Skeletal muscle cell (primary cell): ENCODE measurements around the gene ZNF497.
A peak's percentile ranks its signal among the peaks of the same experiment; 100 is the strongest.
"Not testable (repeated sequence)": the region's sequence is repeated elsewhere in the genome, so short reads cannot be mapped to it uniquely, and the experiment has no call there.

ENCODE experiments used
- DNase-seq: peaks from one replicate; pipeline ENCODE4 v3.0.0-alpha.2; 2010; ENCODE audit warnings: low read depth
- H3K4me3 ChIP-seq: 2 replicates; pipeline ENCODE4 v1.5.1; 2011; ENCODE audit warnings: low read depth, mild to moderate bottlenecking, control low read depth, low read length, moderate library complexity

The ZNF497 gene

DNA sequence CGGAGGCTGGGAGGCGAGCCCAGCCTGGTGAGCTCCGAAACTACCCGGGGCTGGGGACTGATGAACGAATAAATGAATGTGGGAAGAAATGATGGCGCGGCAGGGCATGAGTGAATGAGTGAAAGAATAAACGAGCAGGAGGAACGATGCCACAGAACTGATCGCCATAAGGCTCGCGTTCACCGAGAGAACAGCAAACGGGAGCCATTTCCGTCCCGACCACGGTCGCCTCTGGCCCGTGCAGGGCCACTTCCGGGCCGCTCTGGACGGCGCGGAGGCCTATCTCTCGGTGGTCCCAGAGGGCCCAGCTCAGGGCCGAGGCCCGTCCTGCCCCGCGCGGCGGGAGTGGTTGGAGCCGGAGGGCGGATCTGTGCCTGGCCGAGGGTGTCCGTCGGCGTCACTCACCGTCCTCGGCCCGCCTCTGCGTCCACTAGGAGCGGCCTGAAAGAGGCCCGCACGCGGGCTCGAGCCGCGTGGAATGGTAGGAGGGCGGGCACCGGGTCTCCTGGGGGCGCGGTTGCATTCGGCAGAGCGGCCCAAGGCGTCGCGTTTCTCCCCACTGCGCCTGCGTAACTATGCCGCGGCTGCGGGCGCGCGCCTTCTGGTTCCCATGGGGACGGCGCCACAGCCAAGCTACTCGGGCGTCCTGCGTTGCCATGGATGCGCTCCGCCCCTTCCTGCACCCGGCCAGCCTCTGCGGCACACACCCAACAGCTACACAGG lies at the start of gene ZNF497:
TSS of gene ZNF497 (minus strand) at position 480 of the 723 bp plus-strand sequence. CDS start 5,116 bp downstream, outside the sequence.
- H3K4me3 ChIP-seq: peak within 1 kb of the TSS; percentile 76
- peak; percentile 73 for DNase-seq

DNA sequence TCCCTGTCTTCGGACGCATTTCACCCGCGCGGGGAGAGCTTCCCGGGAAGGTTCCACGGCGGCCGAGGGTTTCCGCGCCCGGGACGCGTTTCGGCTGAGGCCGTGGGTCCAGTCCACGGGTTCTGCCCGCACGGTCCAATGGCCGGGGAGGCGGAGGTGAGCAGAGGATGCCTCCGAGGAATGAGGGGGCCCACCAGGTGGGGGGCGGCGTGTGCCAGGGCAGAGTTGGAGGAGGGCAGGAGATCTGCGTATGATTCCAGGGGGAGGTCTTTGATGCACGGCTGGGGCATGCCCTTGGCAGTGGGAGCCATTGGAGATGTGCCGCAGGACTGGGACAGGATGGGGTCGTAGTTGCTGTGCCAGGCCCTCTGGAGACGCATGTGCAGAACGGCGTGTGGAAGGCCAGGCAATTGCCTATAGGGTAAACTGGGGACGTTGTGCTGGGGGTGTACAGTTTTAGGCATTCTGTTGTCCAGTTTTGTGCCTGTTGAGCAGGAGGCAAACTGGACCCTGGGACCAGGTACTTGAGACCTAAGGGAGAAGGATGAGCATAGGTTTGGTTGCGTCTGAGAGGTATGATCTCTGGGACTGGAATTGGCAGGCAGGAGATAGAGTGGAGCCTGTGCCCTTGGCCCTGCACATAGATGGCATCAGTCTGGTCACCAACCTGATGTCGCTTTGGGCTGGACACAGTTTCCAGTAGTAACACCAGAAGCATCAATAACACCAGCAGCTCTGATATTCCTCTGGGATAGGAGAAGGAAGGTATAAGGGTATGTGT lies 46.6 kb upstream of the ZNF497 start:
- H3K4me3 ChIP-seq: peak overlapping the region; percentile 93
- DNase-seq: no peak

DNA sequence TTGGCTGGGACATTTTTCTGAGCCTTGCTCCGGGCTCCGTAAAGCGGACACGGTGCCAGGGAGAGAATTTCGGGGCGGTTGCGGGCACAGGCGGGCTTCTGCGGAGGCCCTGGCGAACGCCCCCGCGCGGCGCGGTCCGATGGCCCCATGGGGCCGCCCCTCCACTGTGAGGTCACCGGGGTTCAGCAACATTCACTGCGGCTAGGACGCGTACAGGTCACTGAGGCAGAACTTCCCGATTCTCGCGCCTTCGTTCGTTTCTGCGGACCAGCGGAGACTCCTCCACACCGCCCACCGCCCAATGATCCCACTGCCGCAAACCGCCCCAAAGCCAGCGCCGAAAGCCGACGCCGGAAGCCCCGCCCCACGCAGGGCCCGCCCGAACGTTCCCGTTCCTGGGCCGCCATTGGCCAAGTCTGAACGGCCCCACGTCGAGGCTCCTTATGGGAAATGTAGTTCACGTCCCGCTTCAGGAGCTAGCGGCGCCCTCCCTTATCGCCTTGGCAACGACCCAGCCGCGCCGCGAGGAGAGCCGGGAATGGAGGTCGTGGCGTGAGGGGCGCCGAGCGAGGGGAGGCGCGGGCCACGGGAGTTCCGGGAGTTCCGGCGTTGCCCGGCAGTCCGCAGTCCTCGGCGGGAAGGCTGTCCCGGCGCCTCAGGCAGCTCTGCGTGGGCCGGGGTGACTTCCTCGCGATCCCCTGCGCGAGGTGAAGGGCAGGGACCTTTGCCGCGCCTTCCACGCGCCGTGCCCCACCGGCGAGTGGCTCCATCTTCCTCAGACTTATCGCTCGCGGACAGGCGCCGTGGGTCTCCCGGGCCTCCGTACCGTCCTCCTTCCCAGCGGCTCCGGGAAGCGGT lies 45.8 kb upstream of the ZNF497 start, which contains the start of gene ZNF584:
TSS of gene ZNF584 (plus strand) at position 498 of the 858 bp plus-strand sequence. CDS start 499 bp downstream, outside the sequence.
- peak within 1 kb of the TSS; percentile 93 for H3K4me3 ChIP-seq
- DNase-seq: peak; percentile 80

DNA sequence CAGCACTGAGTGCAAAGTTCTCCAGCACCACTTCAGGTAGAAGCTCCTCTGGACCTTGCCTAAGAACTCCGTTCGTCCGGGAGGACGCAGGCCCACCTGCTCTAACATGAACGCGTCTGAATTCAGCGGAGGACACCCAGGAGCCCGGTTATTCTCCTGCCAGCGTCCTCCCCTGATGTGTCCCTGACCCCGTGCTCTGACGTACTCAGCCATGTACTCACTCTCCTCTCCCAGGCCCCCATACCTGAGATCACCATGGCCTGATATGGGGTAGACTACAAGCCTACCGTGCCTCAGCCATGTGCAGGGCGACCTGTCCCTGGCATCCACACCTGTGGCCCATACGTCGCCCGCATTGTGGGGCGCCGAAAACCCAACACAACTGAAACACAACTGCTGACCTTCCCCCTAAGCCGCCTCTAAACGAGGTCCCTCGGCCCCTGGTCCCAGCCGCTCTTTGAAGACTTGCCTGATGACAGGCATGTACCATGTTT lies 45.2 kb upstream of the ZNF497 start:
- H3K4me3 ChIP-seq: peak overlapping the region; percentile 93
- DNase-seq: no peak

DNA sequence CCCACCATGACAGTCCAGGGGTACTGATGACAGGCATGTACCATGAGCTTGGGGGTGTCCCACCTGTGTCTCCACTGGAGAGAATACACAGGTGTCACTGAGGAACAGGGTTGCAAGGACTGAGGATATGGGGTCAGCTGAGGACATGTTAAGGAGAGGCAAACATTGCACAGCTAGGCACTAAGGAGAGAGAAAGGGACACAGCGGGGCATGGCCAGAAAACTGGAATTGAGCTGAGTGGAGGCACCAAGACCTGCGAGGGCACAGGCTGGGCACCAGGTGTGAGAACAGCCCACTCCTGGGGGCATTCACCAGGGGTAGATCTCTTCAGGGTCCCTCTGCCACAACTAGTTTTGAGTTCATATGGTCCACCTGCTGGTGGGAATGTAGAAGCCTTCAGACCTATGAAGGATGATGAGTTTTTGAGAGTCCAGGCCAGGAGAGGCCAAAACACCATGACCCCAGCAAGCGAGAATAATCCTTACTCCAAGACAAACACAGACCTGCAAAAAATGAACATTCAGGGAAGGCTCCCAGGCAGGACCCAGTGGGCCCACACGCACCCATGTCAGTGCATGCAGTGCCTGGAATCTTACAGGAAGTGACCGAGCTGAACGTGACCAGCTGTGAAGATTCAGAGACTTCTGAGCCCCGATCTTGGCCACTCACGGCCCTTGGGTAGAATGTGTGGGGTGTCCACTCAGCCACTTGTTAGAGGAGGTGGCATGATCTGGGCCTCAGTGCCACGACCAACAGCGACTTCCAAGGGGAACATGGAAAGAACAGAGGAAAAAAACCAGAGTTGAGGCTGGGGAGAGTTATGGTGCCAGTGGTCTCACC lies 44.5 kb upstream of the ZNF497 start:
- DNase-seq: no peak
- peak overlapping the region; percentile 93 for H3K4me3 ChIP-seq

DNA sequence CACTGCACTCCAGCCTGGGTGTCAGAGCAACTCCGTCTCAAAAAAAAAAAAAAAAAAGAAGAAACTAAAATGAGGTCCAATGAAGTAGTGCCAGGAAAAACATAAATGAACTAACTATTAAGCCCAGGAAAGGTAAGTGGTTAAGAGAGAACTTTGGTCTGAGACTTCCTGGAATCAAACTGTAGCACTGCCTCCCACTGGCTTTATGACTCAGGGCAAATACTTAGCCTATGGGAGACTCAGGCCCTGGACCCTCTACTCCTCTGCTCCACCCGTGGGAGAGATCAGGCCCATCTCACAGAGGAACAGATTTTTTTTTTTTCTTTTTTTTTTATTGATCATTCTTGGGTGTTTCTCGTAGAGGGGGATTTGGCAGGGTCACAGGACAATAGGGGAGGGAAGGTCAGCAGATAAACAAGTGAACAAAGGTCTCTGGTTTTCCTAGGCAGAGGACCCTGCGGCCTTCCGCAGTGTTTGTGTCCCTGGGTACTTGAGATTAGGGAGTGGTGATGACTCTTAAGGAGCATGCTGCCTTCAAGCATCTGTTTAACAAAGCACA lies 41.4 kb upstream of the ZNF497 start:
- H3K4me3 ChIP-seq, DNase-seq: not testable (repeated sequence)

DNA sequence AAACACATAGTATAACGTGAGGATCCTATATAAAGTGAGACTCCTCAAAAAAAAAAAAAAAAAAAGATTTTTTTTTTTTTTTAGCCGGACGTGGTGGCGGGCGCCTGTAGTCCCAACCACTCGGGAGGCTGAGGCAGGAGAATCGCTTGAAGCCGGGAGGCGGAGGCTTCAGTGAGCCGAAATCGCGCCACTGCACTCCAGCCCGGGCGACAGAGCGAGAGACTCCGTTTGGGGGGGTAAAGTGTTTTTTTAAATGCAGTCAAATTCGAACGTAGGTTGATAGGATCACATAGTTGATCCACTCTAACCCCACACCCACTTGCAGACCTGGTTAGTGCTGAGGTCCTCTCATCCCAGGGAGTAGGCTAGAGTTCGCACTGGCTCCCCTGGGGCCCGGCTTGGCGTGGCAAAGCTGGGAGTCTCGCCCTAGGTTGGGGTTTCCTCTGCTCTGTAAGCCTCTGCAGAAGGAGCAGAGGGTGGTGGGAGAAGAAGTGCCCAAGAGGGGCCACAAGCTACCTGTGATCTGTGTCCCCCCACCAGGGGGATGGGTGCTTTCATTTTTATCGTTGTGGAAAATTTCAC lies 39.4 kb upstream of the ZNF497 start:
- peak overlapping the region; percentile 74 for H3K4me3 ChIP-seq
- DNase-seq: no peak

DNA sequence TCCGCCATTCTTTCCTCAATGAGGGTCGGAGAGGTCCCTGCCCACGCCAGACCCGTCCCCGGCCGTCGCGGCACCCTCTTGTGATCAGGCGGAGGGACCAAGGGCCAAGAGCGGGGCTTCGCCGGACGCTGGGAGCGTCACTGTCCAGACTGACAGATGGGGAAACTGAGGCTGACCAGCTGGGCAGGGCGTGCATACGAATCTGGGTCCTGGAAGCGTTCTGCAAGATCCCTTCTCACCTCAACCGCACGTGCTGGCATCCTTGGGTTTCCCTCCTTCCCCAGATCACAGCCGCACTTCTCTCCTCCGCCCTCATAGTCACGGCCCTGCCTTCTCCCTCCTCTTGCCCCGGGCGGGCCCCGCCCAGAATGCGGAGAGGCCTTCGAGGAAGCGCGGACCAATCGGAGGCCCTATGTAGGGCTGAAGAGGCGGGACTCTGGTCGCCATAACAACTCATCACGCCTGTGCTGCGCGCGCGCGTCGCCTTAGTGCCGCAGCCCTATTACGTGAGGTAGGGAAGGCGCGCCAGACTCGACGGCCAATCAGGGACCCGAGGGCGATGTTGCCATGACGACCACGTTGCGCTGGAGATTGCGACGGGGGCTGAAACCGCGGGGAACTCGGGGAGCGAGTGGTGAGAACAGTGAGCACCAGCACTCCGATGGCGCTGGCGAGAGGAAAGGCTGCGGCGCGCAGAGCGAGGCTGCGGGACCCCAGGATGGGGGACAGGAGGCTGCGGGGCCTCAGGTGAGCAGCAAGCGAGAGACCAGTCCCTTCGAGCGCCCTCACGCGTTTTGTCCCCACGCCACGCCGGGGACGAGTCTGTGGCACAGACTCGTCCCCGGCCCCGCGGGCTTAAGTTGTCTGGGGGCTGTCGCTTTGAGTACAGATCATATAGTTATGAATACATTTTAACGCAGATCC lies 38.6 kb upstream of the ZNF497 start:
- DNase-seq: peak; percentile 97
- peak overlapping the region; percentile 74 for H3K4me3 ChIP-seq

DNA sequence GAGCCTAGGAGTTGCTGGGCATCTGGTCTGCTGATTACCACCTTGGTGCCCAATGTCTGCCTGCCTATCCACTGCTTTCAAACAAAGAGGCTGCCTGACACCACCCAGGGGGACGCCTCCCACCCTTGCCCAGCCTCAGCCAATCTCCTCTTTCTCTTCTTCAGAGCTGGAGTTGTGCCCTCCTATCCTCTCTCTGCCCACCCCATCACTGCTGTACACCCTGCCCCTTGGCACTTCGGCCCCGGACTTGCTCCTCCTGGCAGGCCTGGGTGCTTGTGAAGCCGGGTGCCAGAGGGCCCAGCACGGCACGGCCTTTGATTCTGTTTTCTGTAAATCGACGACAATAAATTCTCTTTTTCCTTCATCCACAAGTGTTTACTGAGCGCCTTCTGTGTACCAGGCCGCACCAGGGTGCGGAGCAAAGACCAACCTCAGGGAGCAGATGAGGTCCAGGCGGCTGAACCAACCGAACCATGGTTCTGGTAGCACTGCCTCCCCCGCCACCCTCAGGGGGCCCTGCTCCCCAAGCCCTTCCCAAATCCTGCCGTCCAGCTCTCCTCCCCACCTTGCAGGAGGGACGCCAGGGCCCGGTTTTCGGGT lies 37.9 kb upstream of the ZNF497 start:
- peak overlapping the region; percentile 74 for H3K4me3 ChIP-seq
- DNase-seq: no peak

DNA sequence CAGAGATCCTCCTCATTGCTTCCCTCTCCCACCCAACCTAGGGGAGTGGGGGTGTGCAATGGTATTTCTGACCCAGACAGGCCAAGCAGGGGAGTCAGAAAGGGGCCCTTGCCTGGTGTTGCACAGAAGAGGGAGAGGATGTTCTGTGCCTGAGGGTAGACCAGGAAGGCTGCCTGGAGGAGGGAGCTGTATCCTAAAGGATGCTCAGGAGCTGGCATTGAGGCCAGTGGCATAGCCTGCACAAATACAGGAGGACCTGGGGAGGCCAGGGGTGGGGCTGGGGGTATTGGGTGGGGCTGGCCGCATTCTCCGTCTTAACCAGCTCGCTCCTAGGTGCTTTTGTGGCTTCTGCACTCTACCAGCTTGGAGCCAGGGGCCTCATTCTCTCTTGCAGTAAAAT lies 37.4 kb upstream of the ZNF497 start:
- DNase-seq: no peak
- H3K4me3 ChIP-seq: no peak overlapping the region

DNA sequence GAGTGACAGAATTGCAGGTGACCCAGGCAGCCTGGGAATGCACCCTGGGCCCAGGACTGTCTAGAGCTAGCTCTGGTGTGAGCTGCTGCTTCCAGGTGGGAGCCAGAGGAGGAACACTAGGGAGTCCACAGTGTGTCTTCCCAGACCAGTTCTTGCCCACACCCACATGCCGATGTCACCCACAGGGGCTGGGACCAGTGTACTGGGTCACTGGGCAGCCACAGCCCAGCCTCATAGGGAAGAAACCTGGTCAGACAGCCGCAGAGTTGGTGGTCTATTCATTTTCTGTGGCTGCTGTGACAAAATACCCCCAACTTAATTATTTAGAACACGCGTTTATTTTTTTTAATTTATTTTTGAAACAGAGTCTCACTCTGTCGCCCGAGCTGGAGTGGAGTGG lies 36.0 kb upstream of the ZNF497 start:
- H3K4me3 ChIP-seq: no peak overlapping the region
- no peak for DNase-seq

DNA sequence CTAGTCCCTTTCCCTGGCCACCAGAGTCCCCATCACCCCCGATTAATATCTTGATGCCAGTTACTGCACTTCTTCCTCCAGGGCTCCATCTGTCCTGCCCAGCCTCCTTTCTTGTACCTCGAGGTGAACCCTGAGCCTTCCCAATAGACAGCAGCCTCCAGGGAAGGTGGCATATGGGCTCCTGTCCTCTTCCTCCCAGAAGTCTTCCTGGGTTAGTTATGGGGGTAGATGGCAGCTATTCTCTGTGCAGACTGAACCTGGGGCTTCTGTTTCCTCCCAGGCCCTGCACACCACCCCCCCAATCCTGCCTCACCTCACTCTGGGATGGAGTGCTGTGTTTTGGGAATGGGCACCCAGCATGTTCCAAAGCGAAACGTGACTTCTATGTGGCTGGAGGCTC lies 35.5 kb upstream of the ZNF497 start:
- H3K4me3 ChIP-seq: no peak overlapping the region

DNA sequence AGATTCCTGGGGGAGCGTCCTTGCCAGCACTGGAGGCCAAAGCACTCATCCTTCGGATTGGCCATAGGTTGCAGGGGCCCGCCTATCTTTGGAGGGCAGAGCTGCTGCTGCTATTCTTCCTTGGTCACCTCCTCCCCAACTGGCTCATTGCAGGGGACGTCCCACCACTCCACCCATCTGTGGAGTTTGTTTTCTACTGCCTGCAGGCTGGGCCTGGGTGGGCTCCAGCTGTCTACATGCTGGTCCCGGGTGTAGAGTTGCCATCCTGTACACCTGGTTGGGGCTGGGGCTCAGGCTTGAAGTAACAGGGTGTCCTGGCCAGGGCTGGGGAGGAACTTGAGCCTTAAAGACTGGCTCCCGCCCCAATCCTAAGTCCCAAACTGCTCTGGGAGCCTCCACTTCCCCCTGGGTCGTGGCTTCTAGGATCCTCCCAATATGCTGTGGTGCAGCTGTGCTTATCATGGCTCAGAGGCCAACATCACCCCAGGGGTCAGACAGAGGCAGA lies 35.0 kb upstream of the ZNF497 start:
- no peak for DNase-seq
- no peak overlapping the region for H3K4me3 ChIP-seq

More for the DNA sequence above, 35.5 kb upstream of the ZNF497 start:
- no peak for DNase-seq

DNA sequence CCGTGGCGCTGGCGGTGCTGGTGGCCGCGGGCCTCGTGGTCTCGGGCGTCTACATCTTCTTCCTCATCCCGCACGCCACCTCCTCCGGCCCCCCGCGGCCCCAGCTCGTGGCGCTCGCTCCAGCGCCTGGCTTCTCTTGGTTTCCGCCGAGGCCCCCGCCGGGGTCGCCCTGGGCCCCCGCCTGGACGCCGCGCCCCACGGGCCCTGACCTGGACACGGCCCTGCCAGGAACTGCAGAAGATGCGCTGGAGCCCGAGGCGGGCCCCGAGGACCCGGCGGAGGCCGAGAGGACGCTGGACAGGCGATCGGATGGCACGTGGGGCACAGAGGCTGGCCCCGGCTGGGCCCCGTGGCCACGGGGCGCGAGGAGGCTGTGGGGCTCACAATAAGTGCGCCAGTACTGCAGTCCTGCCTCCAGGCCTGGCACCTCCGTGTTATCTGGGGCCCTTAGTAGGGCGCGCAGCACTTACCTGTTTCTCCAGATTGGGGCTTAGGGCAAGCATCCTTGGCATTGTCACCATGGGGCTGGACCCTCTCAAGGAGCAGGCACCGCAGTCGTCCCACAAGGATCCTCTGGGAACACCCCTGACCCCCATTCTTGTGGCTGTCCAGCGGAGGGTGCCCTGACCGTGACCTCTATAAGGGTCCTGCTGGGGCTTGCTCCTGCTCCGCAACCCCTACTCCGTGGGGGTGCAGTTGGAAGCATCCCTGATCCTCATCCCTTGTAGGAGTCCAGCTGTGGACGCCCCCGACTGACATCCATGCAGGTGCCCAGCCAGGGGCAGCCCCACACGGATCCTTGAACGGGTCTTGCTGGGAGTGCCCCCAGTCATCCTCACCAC lies 34.4 kb upstream of the ZNF497 start:
- no peak overlapping the region for H3K4me3 ChIP-seq
- DNase-seq: no peak

DNA sequence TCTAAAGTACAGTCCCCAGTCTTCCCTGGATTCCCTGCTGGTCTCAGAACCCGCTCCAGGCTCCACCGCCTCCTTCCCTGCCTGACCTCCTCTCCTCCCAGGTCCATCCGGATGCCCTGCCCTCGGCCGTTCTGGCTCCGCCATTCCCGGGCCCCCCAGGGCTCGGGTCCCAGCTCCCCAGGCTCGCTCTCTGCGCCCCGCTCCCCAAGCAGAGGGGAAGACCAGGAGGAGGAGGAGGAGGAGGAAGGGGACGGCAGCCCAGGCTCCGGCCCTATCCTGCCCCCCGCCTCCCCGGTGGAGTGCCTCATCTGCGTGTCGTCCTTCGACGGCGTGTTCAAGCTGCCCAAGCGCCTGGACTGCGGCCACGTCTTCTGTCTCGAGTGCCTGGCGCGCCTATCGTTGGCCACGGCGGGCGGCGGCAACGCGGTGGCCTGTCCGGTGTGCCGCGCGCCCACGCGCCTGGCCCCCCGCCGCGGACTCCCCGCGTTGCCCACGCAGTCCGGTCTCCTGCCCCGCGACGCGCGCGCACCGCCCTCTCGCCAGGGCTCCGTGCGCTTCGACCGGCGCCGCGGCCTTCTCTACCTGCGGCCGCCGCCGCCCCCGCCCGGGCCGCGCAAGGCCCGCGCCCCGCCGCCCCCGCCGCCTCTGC lies 33.6 kb upstream of the ZNF497 start:
- no peak for DNase-seq
- H3K4me3 ChIP-seq: peak overlapping the region; percentile 11
